Body of pancreas (tissue), 4 donors: Measurements from ENCODE around the gene BABAM2. TPM values are rescaled to one million over a fixed set of nuclear protein-coding genes. Genes with fewer than 3 reads are reported as not detected.

Experiments used
- ATAC-seq: fragments of 150-250 bp; one replicate; pipeline ENCODE4 v1.9.1; 2016
- DNase-seq, 4 donors: peaks; one replicate each; pipeline ENCODE4 v3.0.0-alpha.2; 2019
- H3K27ac ChIP-seq, 4 donors: fragments of 200-600 bp; sonication (generic); 1 replicate in 3 of 4; 2 replicates in 1 of 4; pipeline versions ENCODE4 v1.5.1 to v1.6.1; 2016 to 2019; ENCODE audit warnings: mild to moderate bottlenecking in 1 of 4, mixed read lengths in 1 of 4, moderate library complexity in 1 of 4
- H3K27me3 ChIP-seq, 2 donors: fragments of 200-600 bp; sonication (generic); one replicate each; pipeline ENCODE4 v1.6.0; 2016; ENCODE audit warnings: mild to moderate bottlenecking in 1 of 2
- H3K36me3 ChIP-seq, 2 donors: fragments of 200-600 bp; sonication (generic); replicated peaks in 1 of 2; 2 replicates each; pipeline ENCODE4 v1.5.1; 2016; ENCODE audit warnings: low read depth in 2 of 2; ENCODE audit not compliant: insufficient read depth in 1 of 2
- H3K4me1 ChIP-seq: fragments of 200-600 bp; sonication (generic); one replicate; pipeline ENCODE4 v1.6.0; 2016
- H3K4me3 ChIP-seq, 2 donors: fragments of 200-600 bp; sonication (generic); 1 replicate in 1 of 2; 2 replicates in 1 of 2; pipeline ENCODE4 v1.5.1; 2016 to 2019
- H3K9me3 ChIP-seq, 3 donors: fragments of 200-600 bp; sonication (generic); 1 replicate in 2 of 3; 2 replicates in 1 of 3; pipeline ENCODE4 v1.5.1; 2016
- CTCF ChIP-seq, 7 experiments: fragments of 450-650 bp in 4 of 7; fragments of 200-600 bp in 3 of 7; sonication (generic) in 3 of 7; IDR thresholded peaks; one replicate each; pipeline ENCODE4 v1.5.1; 2016 to 2019; ENCODE audit warnings: antibody characterized with exemption in 7 of 7
- POLR2A ChIP-seq, 3 donors: fragments of 450-650 bp; IDR thresholded peaks; one replicate each; pipeline ENCODE4 v1.6.1; 2016; ENCODE audit warnings: antibody characterized with exemption in 3 of 3, mild to moderate bottlenecking in 2 of 3
- WGBS, 2 donors: methylation state at CpG; one replicate each; pipeline ENCODE4 v1.1.5; 2017; 5-methylcytosine and 5-hydroxymethylcytosine counted together
- intact Hi-C: fragments of 100-400 bp; cut with DNase I; formaldehyde crosslinking; loops from one replicate; pipeline ENCODE4 v1.15.1; 2023
- total RNA-seq, 2 donors: library from RNA; depleted of rRNA; stranded (reverse); fragments of >200 nt; gene quantifications; one replicate each; pipeline ENCODE4 v1.1.0, GENCODE V29; 2016

BABAM2 gene
- total RNA-seq, 2 donors from 2014 or later = 20.5 to 22.4 TPM

- whole genome bisulfite sequencing, 2 donors = 70 to 91% methylated on average over 4 of the region's 4 CpGs
- Histone ChIP-seq H3K4me1 (peaks cover 25% of the 10 kb centered on the region), H3K27ac (peak overlapping the region in 3 of 4 donors; percentile 20 to 59 (median 57)), H3K4me3 (no peak overlapping the region), H3K36me3 (no peaks in the 10 kb centered on the region), H3K9me3 (no peaks in the 10 kb centered on the region), H3K27me3 (no peaks in the 10 kb centered on the region)
- no peak for ATAC-seq
- DNase-seq = no peak
- intact Hi-C loops = no loop called here
- TF ChIP-seq CTCF (IDR thresholded peaks at IDR 0.05) = no peak
- no peak for TF ChIP-seq POLR2A (IDR thresholded peaks at IDR 0.05)
Observed at GRCh38 chr2:27954221-27954673, 63.7 kb downstream of the BABAM2 start.

- Histone ChIP-seq H3K4me3 (no peak overlapping the region), H3K36me3 (no peaks in the 10 kb centered on the region), H3K27ac (peak overlapping the region; percentile 20 to 59 (median 53)), H3K9me3 (no peaks in the 10 kb centered on the region), H3K4me1 (peaks cover 31% of the 10 kb centered on the region), H3K27me3 (no peaks in the 10 kb centered on the region)
- intact Hi-C loops = no loop called here
- peak in 2 of 7 experiments; percentile 26 to 40 for TF ChIP-seq CTCF (IDR thresholded peaks at IDR 0.05)
- TF ChIP-seq POLR2A (IDR thresholded peaks at IDR 0.05) = no peak
- peak; percentile 24 to 64 (median 48) for DNase-seq
- peak; percentile 67 for ATAC-seq
- 9 to 13% methylated on average over 2 of the region's 2 CpGs for WGBS, 2 donors
Observed at GRCh38 chr2:27954771-27955383, 64.3 kb downstream of the BABAM2 start.

- Histone ChIP-seq H3K36me3 (no peaks in the 10 kb centered on the region), H3K4me1 (peaks cover 38% of the 10 kb centered on the region), H3K27ac (peak overlapping the region; percentile 20 to 59 (median 53)), H3K4me3 (no peak overlapping the region), H3K27me3 (no peaks in the 10 kb centered on the region), H3K9me3 (no peaks in the 10 kb centered on the region)
- TF ChIP-seq POLR2A (IDR thresholded peaks at IDR 0.05) (no peak), CTCF (IDR thresholded peaks at IDR 0.05) (no peak)
- ATAC-seq (peak; percentile 4), DNase-seq (no peak)
- 38 to 39% methylated on average over 5 of the region's 5 CpGs for WGBS, 2 donors
- intact Hi-C loops = no loop called here
Observed at GRCh38 chr2:27955384-27956161, 65.0 kb downstream of the BABAM2 start.

- Histone ChIP-seq H3K9me3 (no peaks in the 10 kb centered on the region), H3K27me3 (no peaks in the 10 kb centered on the region), H3K4me1 (peaks cover 39% of the 10 kb centered on the region), H3K36me3 (no peaks in the 10 kb centered on the region), H3K27ac (peak overlapping the region in 1 of 4 donors; percentile 59), H3K4me3 (no peak overlapping the region)
- intact Hi-C loops = no loop called here
- DNase-seq (no peak), ATAC-seq (no peak)
- WGBS, 2 donors = 70 to 90% methylated on average over 2 of the region's 2 CpGs
- TF ChIP-seq POLR2A (IDR thresholded peaks at IDR 0.05) (no peak), CTCF (IDR thresholded peaks at IDR 0.05) (no peak)
Observed at GRCh38 chr2:27956888-27957287, 66.4 kb downstream of the BABAM2 start.
